Forelimb muscle (tissue), 1 donor: ENCODE measurements around the gene COA3. TPM values are rescaled to one million over a fixed set of nuclear protein-coding genes. Genes with fewer than 3 reads are reported as not detected.
"Not testable (repeated sequence)": the region's sequence is repeated elsewhere in the genome, so short reads cannot be mapped to it uniquely, and the experiment has no call there.

ENCODE experiments used
- DNase-seq: peaks from one replicate; pipeline ENCODE4 v3.0.0-alpha.2; 2013; ENCODE audit warnings: low read depth
- polyA plus RNA-seq: library from polyadenylated mRNA; unstranded; fragments of 120-200 nt; gene quantifications from one replicate; pipeline ENCODE4 v1.2.1, GENCODE V29; 2013; ENCODE audit not compliant: insufficient read length

Gene COA3
- polyA plus RNA-seq, 1 donor: 50.6 TPM

DNA sequence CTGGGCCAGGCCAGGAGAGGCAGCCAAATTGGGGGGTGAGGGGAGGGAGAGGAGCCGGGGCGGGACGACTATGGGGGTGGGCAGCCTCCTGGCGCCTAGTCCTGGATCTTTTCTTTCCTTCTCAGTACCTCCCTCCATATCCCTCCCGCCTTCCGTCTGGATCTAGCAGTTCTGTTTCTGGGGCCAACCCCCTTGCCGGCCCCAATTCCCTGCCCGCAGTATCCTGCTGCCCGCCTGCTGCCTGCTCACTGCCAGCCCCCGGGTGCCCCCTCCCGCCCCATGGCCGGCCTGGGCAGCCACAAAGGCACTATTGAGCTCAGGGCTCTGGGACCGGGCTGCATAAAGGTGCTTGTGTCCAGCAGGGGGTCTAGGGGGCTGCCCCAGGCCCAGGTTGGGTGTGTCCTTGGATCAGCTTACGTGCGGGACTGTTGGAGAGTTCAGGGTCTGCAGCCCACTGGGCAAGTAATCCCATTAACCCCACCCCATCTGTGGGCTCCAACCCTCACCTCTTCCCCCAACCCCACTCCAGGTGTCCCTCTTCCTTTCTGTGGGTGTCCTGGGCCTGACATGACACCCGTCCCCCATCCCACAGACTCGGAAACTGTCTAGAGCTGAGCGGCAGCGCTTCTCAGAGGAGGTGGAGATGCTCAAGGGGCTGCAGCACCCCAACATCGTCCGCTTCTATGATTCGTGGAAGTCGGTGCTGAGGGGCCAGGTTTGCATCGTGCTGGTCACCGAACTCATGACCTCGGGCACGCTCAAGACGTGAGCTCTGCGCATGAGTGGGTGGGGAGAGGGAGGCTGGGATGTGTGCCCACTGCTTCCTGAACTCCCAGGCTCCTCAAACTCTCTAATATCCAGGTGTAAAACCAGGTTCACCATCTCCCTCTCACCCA lies 16.1 kb downstream of the COA3 start:
- no peak for DNase-seq

DNA sequence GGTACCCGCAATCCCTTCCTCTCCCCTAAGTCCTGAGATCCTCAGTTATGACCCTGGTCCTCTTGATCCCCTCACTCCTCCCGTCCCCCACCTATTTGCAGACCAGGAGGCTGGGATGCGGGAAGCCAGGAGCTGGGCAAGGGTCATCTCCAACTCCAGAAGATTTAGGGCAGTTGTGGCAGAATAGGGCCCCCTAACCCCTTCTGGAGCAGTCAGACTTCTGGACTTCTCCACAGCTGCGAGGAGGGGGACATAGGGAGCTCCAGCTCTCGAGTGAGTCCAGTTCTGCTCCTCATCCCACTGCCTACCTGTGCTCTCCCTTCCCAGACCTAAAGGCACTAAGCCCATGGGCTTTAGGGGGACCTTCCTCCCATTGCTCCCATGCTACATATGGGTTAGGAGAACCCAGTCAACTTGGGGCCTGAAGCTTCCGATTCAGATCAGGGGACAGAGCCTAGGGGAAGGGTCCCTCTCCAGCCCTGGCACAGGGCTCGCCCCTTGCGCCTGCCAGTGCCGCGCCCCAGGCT lies 16.8 kb downstream of the COA3 start:
- no peak for DNase-seq

DNA sequence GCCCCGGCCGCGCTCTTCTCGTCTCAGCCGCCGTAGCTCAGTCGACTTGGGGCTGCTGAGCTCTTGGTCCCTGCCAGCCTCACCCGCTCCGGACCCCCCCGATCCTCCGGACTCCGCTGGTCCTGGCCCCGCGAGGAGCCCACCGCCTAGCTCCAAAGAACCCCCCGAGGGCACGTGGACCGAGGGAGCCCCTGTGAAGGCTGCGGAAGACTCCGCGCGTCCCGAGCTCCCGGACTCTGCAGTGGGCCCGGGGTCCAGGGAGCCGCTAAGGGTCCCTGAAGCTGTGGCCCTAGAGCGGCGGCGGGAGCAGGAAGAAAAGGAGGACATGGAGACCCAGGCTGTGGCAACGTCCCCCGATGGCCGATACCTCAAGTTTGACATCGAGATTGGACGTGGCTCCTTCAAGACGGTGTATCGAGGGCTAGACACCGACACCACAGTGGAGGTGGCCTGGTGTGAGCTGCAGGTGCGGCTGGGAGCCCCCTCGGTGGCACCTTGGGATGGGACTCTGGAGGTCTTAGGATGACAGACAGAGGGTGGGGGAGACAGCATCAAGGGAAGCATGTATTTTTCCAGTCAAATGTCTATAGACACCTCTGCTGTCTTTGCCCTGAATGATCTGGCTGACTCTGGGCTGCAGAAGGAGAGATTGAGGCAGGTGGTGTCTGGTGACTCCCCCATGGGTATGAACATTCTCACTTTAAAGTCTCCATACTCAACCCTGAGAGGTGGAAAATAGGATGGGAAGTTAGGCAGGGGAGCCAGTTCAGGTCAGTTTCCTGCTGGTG lies 17.5 kb downstream of the COA3 start:
- DNase-seq: no peak

DNA sequence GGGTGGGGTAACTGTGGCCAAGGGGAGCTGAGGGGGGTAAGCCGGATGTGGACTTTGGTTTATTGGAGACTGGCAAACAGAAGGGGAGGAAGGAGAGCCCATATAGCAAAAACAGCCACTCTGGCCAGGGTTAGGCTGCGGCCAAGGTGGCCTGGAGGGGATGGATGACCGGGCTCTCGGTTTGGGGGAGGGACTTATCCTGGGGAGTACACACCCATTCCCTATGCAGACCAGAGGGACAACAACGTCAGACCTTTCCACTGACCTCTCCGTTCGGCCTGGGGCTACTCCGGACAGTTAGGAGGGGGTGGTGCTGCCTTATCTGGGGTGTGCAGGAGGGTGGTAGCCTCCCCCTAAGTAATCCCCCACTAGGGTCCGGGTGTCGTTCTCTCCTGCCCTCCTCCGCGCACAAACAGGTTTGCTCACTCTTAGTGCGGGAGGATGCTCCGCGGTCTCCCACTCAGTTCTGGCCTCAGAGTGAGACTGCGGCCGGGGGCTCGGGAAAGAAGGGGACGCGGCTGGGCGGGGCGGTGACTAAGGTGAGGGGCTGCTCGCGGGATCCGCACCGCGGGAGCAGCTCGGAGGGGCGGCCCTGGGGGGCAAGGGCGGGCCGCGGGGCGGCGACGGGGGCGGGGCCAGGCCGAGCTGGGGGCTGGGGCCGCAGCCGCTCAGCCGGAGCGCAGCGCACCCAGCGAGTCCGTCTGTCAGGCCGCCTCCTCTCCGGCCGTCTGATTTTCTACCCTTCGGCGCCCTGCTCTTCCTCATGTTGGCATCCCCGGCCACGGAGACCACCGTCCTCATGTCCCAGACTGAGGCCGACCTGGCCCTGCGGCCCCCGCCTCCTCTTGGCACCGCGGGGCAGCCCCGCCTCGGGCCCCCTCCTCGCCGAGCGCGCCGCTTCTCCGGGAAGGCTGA lies 18.3 kb downstream of the COA3 start, which contains the start of gene WNK4:
Gene WNK4 (plus strand): TSS at position 675 of the 915 bp plus-strand sequence. CDS start 89 bp downstream, at position 764.
- no peak for DNase-seq

DNA sequence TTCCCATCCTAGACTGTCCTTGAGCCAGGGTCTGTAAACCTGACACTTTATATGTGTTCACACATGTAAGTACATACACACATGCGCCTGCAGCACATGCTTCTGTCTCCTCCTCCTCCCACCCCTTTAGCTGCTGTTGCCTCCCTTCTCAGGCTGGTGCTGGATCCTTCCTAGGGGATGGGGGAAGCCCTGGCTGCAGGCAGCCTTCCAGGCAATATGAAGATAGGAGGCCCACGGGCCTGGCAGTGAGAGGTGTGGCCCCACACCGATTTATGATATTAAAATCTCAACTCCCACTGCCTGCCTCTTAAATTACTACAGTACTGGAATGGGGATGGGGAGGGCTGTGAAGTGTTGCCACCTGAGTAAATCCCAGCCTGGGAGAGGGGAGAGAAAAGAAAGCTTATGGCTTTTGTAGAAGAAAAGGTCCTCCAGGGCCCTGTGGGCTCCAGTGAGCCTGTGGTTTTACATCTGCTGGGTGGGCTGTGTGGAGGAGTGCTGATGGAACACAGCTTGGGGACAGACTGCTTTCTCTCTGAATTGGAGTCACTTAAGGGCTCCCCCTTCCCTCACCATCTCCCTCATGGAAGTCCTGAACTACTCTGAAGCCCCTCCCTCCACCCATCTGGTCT lies 19.1 kb downstream of the COA3 start:
- DNase-seq: no peak

- DNase-seq: no peak
Observed at GRCh38 chr17:42778570-42778969, 19.9 kb downstream of the COA3 start.

- DNase-seq: no peak
Observed at GRCh38 chr17:42775534-42776098, 22.9 kb downstream of the COA3 start.

- no peak for DNase-seq
Observed at GRCh38 chr17:42774066-42774745, 24.3 kb downstream of the COA3 start.

- no peak for DNase-seq
Observed at GRCh38 chr17:42773290-42774035, 25.0 kb downstream of the COA3 start, which contains the start of gene VPS25. Gene VPS25 (plus strand): TSS chr17:42773449. CDS start chr17:42773476, 27 bp downstream.

GRCh38 chr17:42772945-42773289 lies 25.6 kb downstream of the COA3 start:
- no peak for DNase-seq

GRCh38 chr17:42769964-42770363 lies 28.5 kb downstream of the COA3 start:
- not testable (repeated sequence) for DNase-seq

GRCh38 chr17:42768006-42768405 lies 30.5 kb downstream of the COA3 start:
- not testable (repeated sequence) for DNase-seq

GRCh38 chr17:42767512-42767911 lies 31.0 kb downstream of the COA3 start:
- DNase-seq: no peak

DNA sequence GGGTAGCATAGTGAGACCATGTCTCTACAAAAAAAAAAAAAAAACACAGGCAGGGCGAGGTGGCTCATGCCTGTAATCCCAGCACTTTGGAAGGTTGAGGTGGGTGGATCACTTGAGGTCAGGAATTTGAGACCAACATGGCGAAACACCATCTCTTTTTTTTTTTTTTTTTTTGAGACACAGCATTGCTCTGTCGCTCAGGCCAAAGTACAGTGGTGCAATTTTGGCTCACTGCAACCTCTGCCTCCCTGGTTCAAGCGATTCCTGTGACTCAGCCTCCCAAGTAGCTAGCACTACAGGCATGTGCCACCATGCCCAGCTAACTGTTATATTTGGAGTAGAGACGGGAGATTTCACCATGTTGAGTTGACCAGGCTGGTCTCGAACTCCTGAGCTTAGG lies 32.4 kb downstream of the COA3 start:
- DNase-seq: no peak

- no peak for DNase-seq
Observed at GRCh38 chr17:42761638-42762037, 36.9 kb downstream of the COA3 start.

DNA sequence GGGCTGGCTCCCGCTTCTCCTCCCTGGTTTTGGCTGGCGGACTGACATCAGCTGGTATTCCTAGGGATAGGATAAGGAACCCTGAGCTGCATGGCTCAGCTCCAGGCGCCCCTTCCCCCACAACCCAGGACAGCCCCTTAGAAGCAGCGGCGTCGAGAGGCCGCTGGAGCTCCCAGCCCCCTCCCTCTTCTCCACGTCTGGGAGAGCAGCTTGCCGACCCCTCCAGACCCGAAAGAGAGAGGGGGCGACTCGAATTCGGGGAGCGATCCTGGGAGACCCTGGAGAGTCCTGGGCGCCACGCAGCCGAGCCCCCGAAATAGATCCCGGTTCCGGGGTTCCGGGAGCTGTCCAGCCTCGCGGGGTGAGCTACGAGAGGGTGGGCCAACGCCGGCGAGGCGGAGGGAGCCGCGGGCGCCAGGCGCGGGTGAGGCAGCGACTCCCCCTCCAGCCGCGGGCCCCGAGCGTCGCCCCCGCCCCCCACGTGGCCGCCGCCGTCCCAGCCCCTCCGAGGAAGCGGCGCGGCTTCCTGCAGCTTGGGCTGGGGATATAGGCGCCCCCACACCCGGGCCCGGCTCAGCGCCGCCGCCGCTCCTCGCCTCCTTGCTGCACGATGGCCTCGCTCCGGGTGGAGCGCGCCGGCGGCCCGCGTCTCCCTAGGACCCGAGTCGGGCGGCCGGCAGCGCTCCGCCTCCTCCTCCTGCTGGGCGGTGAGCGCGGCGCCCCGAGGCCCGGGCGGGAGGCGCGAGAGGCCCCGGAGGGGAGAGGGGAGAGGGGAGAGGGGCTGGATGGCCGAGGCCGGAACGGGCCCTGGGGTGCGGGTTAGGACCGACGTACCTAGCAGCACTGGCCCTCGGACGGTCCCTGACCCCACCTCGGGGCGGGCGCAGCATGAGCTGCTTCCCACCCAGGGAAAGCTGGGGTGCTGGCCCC lies 37.6 kb downstream of the COA3 start, which contains the start of gene RAMP2:
Gene RAMP2 (plus strand): TSS at position 576 of the 930 bp plus-strand sequence. CDS start 35 bp downstream, at position 611.
- no peak for DNase-seq

DNA sequence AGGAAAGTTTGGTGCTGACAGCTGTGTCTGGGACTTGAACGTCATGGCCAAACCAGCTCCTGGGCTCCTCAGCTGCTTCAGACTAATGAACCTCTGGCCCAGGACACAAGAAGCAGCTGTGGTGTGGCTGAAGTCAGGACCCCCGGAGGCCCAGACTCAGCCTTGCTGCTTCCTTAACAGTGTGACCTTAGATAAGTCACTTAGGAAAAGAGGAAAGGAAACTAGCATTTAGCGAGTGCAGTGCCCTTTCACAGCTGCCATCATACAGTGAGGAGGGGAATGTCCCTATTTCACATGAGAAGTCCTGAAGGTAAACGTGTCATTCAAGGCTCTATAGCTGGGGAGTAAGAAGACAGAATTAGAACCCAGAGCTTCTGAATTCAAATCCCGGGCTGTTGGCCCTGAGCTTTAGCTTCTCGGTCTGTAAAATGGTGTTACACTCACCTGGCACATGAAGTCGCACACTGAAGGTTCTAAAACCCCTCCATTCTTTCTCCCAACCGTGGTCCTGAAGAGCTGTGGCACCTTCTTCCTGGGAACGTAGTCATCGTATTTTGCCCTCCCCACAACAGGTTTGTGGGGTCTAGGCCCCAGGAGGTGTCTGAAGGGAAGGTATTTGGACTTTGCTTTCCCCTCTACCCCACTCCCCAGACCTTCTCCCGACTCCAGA lies 38.4 kb downstream of the COA3 start:
- DNase-seq: no peak
